Hepatocyte (in vitro differentiated cells): Measurements from ENCODE around the gene SPIRE1.

Experiments used
- EZH2 ChIP-seq: fragments of 200-600 bp; sonication (generic); IDR thresholded peaks from 2 replicates; pipeline ENCODE4 v1.6.1; 2016; ENCODE audit warnings: antibody characterized with exemption, mild to moderate bottlenecking, borderline replicate concordance
- EZH2phosphoT487 ChIP-seq: fragments of 200-600 bp; sonication (generic); IDR thresholded peaks from one replicate; pipeline ENCODE4 v1.6.1; 2018; ENCODE audit warnings: antibody characterized with exemption, mild to moderate bottlenecking, low read depth, moderate library complexity; ENCODE audit not compliant: unreplicated experiment, severe bottlenecking
- TF ChIP-seq, protein P1 (sequence below): fragments of 200-600 bp; sonication (generic); IDR thresholded peaks from 2 replicates; pipeline ENCODE4 v1.5.1; 2016; ENCODE audit warnings: antibody characterized with exemption, mild to moderate bottlenecking; ENCODE audit not compliant: poor library complexity

DNA sequence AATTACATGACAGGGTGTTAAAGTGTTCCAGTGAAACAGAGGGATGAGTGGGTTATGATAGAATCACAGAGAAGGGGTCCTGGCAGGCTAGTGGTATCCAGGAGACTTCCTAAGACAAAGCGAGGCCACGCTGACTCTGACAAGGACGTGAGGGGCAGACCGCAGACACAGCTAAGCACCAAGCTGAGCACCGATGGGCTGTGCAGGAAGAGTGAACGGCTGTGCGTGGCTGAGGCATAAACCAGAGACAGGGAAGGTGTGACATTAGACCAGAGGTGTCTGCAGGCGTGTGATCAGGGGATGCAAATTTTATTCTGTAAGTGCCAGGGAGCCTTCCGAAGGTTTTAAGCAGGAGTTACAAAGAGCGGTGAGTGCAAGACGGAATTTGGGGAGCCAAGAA lies 180.3 kb downstream of the SPIRE1 start:
- TF ChIP-seq EZH2, result no peak
- TF ChIP-seq, protein P1, sequence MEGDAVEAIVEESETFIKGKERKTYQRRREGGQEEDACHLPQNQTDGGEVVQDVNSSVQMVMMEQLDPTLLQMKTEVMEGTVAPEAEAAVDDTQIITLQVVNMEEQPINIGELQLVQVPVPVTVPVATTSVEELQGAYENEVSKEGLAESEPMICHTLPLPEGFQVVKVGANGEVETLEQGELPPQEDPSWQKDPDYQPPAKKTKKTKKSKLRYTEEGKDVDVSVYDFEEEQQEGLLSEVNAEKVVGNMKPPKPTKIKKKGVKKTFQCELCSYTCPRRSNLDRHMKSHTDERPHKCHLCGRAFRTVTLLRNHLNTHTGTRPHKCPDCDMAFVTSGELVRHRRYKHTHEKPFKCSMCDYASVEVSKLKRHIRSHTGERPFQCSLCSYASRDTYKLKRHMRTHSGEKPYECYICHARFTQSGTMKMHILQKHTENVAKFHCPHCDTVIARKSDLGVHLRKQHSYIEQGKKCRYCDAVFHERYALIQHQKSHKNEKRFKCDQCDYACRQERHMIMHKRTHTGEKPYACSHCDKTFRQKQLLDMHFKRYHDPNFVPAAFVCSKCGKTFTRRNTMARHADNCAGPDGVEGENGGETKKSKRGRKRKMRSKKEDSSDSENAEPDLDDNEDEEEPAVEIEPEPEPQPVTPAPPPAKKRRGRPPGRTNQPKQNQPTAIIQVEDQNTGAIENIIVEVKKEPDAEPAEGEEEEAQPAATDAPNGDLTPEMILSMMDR, result no peak
- TF ChIP-seq EZH2phosphoT487, result no peak
